H1 (cell line): ENCODE results near the gene GFM1. TPM values are rescaled to one million over a fixed set of nuclear protein-coding genes. Genes with fewer than 3 reads are reported as not detected.

Experiments used
- CTCF ChIA-PET: fragments of 300-600 bp; sonication (Branson Sonifier 250); formaldehyde crosslinking; loops from one replicate; lab custom pipeline; 2021; ENCODE audit not compliant: partially characterized antibody; lab: Charles Lee
- POLR2A ChIA-PET: fragments of 300-600 bp; sonication (Branson Sonifier 250); formaldehyde crosslinking; loops from one replicate; lab custom pipeline; 2021; ENCODE audit warnings: inconsistent platforms; ENCODE audit not compliant: partially characterized antibody; lab: Charles Lee
- DNase-seq, 2 experiments: peaks; one replicate each; pipeline versions ENCODE4 v3.0.0 to v3.0.0-alpha.2; 2010 to 2022; ENCODE audit warnings: low spot score in 2 of 2, low read depth in 1 of 2, mixed read lengths in 1 of 2
- FAIRE-seq: peaks from 2 replicates; lab custom pipeline; 2011; peaks lifted over from hg19 to GRCh38; lab: Jason Lieb, UNC
- H2AFZ ChIP-seq: 2 replicates; pipeline ENCODE4 v1.8.1; 2012; ENCODE audit warnings: low read length, inconsistent platforms
- H2AK5ac ChIP-seq: 2 replicates; pipeline ENCODE4 v1.6.1; 2013; ENCODE audit warnings: low read depth, low read length
- H2BK120ac ChIP-seq: replicated peaks from 2 replicates; pipeline ENCODE3; 2013; ENCODE audit warnings: low read depth, low read length, inconsistent platforms
- H2BK12ac ChIP-seq: 2 replicates; pipeline ENCODE4 v1.6.1; 2013; ENCODE audit warnings: low read depth, low read length
- H2BK15ac ChIP-seq: 2 replicates; pipeline ENCODE4 v1.6.1; 2013; ENCODE audit warnings: low read length
- H2BK20ac ChIP-seq: 2 replicates; pipeline ENCODE4 v1.6.1; 2013; ENCODE audit warnings: low read length
- H2BK5ac ChIP-seq: 2 replicates; pipeline ENCODE4 v1.6.1; 2013; ENCODE audit warnings: low read depth, low read length
- H3K14ac ChIP-seq: 2 replicates; pipeline ENCODE4 v1.6.1; 2013; ENCODE audit warnings: inconsistent platforms; ENCODE audit not compliant: insufficient read length
- H3K18ac ChIP-seq: 2 replicates; pipeline ENCODE4 v1.6.1; 2013; ENCODE audit warnings: low read length; ENCODE audit errors: extremely low read depth
- H3K23ac ChIP-seq: 2 replicates; pipeline ENCODE4 v1.6.1; 2013; ENCODE audit warnings: inconsistent platforms; ENCODE audit not compliant: insufficient read length
- H3K23me2 ChIP-seq: 2 replicates; pipeline ENCODE4 v1.6.1; 2013; ENCODE audit warnings: low read depth, low read length
- H3K27ac ChIP-seq: 2 replicates; pipeline ENCODE4 v1.6.1; 2011; ENCODE audit warnings: low read depth, low read length, inconsistent platforms
- H3K27me3 ChIP-seq, 4 experiments: replicated peaks in 1 of 4; 1 replicate in 1 of 4; 2 replicates in 3 of 4; pipeline versions ENCODE4 v1.6.1 to v1.8.1; 2011 to 2013; ENCODE audit warnings: low read length in 3 of 4, mild to moderate bottlenecking in 3 of 4, inconsistent platforms in 2 of 4, mixed read lengths in 2 of 4, moderate library complexity in 1 of 4; ENCODE audit not compliant: control insufficient read depth in 3 of 4, insufficient read depth in 3 of 4; ENCODE audit errors: extremely low read depth in 1 of 4
- H3K36me3 ChIP-seq, 4 experiments: 2 replicates each; pipeline versions ENCODE4 v1.6.1 to v1.8.1; 2011 to 2013; ENCODE audit warnings: mild to moderate bottlenecking in 4 of 4, low read length in 3 of 4, moderate library complexity in 2 of 4, control low read depth in 1 of 4, inconsistent platforms in 1 of 4; ENCODE audit not compliant: insufficient read depth in 4 of 4, control insufficient read depth in 2 of 4
- H3K4ac ChIP-seq: replicated peaks from 2 replicates; pipeline ENCODE3; 2013; ENCODE audit warnings: low read length, low read depth, mixed read lengths, inconsistent platforms; ENCODE audit not compliant: insufficient read length
- H3K4me1 ChIP-seq, 4 experiments: replicated peaks in 1 of 4; 1 replicate in 1 of 4; 2 replicates in 3 of 4; pipeline versions ENCODE4 v1.6.1 to v1.8.1; 2011 to 2013; ENCODE audit warnings: low read length in 3 of 4, inconsistent platforms in 2 of 4, mixed read lengths in 1 of 4; ENCODE audit not compliant: insufficient read depth in 4 of 4, control insufficient read depth in 3 of 4
- H3K4me2 ChIP-seq, 2 experiments: 2 replicates each; pipeline versions ENCODE4 v1.6.1 to v1.8.1; 2011 to 2013; ENCODE audit warnings: low read depth in 2 of 2, low read length in 2 of 2, control low read depth in 1 of 2, inconsistent platforms in 1 of 2, mild to moderate bottlenecking in 1 of 2; ENCODE audit not compliant: insufficient read depth in 1 of 2
- H3K4me3 ChIP-seq, 4 experiments: fragments of 200-600, 300-600 bp in 1 of 4; sonication (generic), shearing (Covaris generic), sonication (Bioruptor Twin) in 1 of 4; 2 replicates each; pipeline versions ENCODE4 v1.5.1 to v1.8.1; 2011 to 2016; ENCODE audit warnings: low read length in 4 of 4, low read depth in 3 of 4, control low read depth in 2 of 4, inconsistent platforms in 2 of 4, mild to moderate bottlenecking in 2 of 4, mixed read lengths in 1 of 4, moderate library complexity in 1 of 4; ENCODE audit not compliant: insufficient read depth in 2 of 4; ENCODE audit errors: extremely low read depth in 1 of 4
- H3K56ac ChIP-seq: replicated peaks from 2 replicates; pipeline ENCODE3; 2013; ENCODE audit warnings: low read depth, mild to moderate bottlenecking, mixed read lengths, low read length, inconsistent platforms; ENCODE audit not compliant: insufficient read length
- H3K79me1 ChIP-seq: 2 replicates; pipeline ENCODE4 v1.6.1; 2013; ENCODE audit warnings: low read depth, low read length, control low read depth
- H3K79me2 ChIP-seq, 2 experiments: 2 replicates each; pipeline versions ENCODE4 v1.6.1 to v1.8.1; 2012 to 2013; ENCODE audit warnings: low read length in 2 of 2, mild to moderate bottlenecking in 2 of 2, inconsistent platforms in 1 of 2; ENCODE audit not compliant: insufficient read depth in 2 of 2, control insufficient read depth in 1 of 2
- H3K9ac ChIP-seq, 4 experiments: replicated peaks in 1 of 4; 1 replicate in 1 of 4; 2 replicates in 3 of 4; pipeline versions ENCODE4 v1.6.1 to v1.8.1; 2011 to 2013; ENCODE audit warnings: low read depth in 3 of 4, low read length in 3 of 4, control low read depth in 2 of 4, mild to moderate bottlenecking in 2 of 4, moderate library complexity in 2 of 4, inconsistent platforms in 1 of 4; ENCODE audit errors: extremely low read depth in 1 of 4
- H3K9me3 ChIP-seq, 2 experiments: 2 replicates each; pipeline versions ENCODE4 v1.6.1 to v1.8.1; 2012 to 2013; ENCODE audit warnings: mild to moderate bottlenecking in 2 of 2, moderate library complexity in 2 of 2, control low read depth in 1 of 2, inconsistent platforms in 1 of 2, low read depth in 1 of 2, low read length in 1 of 2, mixed read lengths in 1 of 2; ENCODE audit not compliant: insufficient read depth in 2 of 2
- H4K20me1 ChIP-seq, 2 experiments: replicated peaks in 1 of 2; 2 replicates each; pipeline versions ENCODE3 to v1.8.1; 2011 to 2013; ENCODE audit warnings: inconsistent platforms in 2 of 2, low read length in 2 of 2, mild to moderate bottlenecking in 1 of 2; ENCODE audit not compliant: insufficient read depth in 2 of 2, control insufficient read depth in 1 of 2
- H4K5ac ChIP-seq: 2 replicates; pipeline ENCODE4 v1.6.1; 2013; ENCODE audit warnings: low read length, low read depth, mixed read lengths, inconsistent platforms; ENCODE audit not compliant: insufficient read length
- H4K8ac ChIP-seq: 2 replicates; pipeline ENCODE4 v1.8.0; 2013; ENCODE audit warnings: mild to moderate bottlenecking, moderate library complexity, low read length, inconsistent platforms; ENCODE audit not compliant: insufficient read depth; ENCODE audit errors: extremely low read depth
- H4K91ac ChIP-seq: replicated peaks from 2 replicates; pipeline ENCODE3; 2013; ENCODE audit warnings: low read length, mixed read lengths, inconsistent platforms; ENCODE audit not compliant: insufficient read length
- BACH1 ChIP-seq: IDR thresholded peaks from 2 replicates; pipeline ENCODE4 v1.6.1; 2012; ENCODE audit warnings: low read length, improper control_type of control experiment
- CEBPB ChIP-seq: IDR thresholded peaks from 2 replicates; pipeline ENCODE4 v1.6.1; 2012; ENCODE audit warnings: low read depth, low read length
- EP300 ChIP-seq, 2 experiments: IDR thresholded peaks; 1 replicate in 1 of 2; 2 replicates in 1 of 2; pipeline ENCODE4 v1.6.1; 2011 to 2012; ENCODE audit warnings: low read depth in 2 of 2, low read length in 2 of 2, mild to moderate bottlenecking in 2 of 2, borderline replicate concordance in 1 of 2, inconsistent platforms in 1 of 2, moderate library complexity in 1 of 2
- POLR2AphosphoS5 ChIP-seq: IDR thresholded peaks from 2 replicates; pipeline ENCODE4 v1.6.1; 2011; ENCODE audit warnings: low read depth, low read length
- RFX5 ChIP-seq: IDR thresholded peaks from 2 replicates; pipeline ENCODE4 v1.6.1; 2011; ENCODE audit warnings: low read depth, low read length, improper control_type of control experiment, borderline replicate concordance
- RNF2 ChIP-seq: fragments of 200-900, 300-1000 bp; sonication (generic); IDR thresholded peaks from 2 replicates; pipeline ENCODE4 v1.7.1; 2016; ENCODE audit warnings: borderline replicate concordance, low read depth, mild to moderate bottlenecking, antibody characterized with exemption, low read length; ENCODE audit not compliant: poor library complexity, severe bottlenecking; ENCODE audit errors: missing control alignments
- SP2 ChIP-seq: IDR thresholded peaks from 2 replicates; pipeline ENCODE4 v1.6.1; 2012; ENCODE audit warnings: mild to moderate bottlenecking, low read length, inconsistent platforms
- TAF1 ChIP-seq: IDR thresholded peaks from 2 replicates; pipeline ENCODE4 v1.6.1; 2011; ENCODE audit warnings: mild to moderate bottlenecking, low read depth, low read length
- TAF7 ChIP-seq: optimal IDR thresholded peaks from 2 replicates; pipeline ENCODE3; 2011; ENCODE audit warnings: low read depth, mild to moderate bottlenecking, inconsistent platforms, low read length, moderate library complexity, borderline replicate concordance
- TCF12 ChIP-seq: IDR thresholded peaks from 2 replicates; pipeline ENCODE4 v1.6.1; 2011; ENCODE audit warnings: low read depth, mild to moderate bottlenecking, low read length
- ZNF274 ChIP-seq: IDR thresholded peaks from 2 replicates; pipeline ENCODE4 v1.7.0; 2012; ENCODE audit warnings: low read length, borderline replicate concordance; ENCODE audit errors: extremely low read depth
- WGBS, 2 experiments: shearing (Covaris generic) in 1 of 2; methylation state at CpG; one replicate each; pipeline versions ENCODE4 v1.1.6 to v1.1.7; 2013 to 2015; ENCODE audit warnings: low lambda C conversion rate in 2 of 2, mixed read lengths in 2 of 2, inconsistent platforms in 1 of 2, low coverage in 1 of 2, missing lambda C conversion rate in 1 of 2; ENCODE audit not compliant: insufficient replicate concordance in 2 of 2, insufficient coverage in 1 of 2, insufficient read length in 1 of 2; ENCODE audit errors: extremely low coverage in 1 of 2, missing lambda C conversion rate in 1 of 2; 5-methylcytosine and 5-hydroxymethylcytosine counted together
- polyA plus RNA-seq, 7 experiments: library from polyadenylated mRNA; depleted of rRNA in 3 of 7; stranded (reverse) in 5 of 7; unstranded in 2 of 7; fragments of >200 nt in 5 of 7; fragments of 200-250 nt in 2 of 7; gene quantifications; 1 replicate in 5 of 7; 2 replicates in 1 of 7; 4 replicates in 1 of 7; pipeline versions ENCODE4 v1.2.1 to v1.2.3, GENCODE V29; 2011 to 2013; ENCODE audit warnings: missing spikeins in 2 of 7, mixed read lengths in 2 of 7
- total RNA-seq: library from RNA; stranded (reverse); fragmentation: NEBNext Ultra II Directional; extraction: Animal tissue kit (Norgen Biotek cat#: 25700); gene quantifications from 2 replicates; pipeline ENCODE4 v1.2.1, GENCODE V29; 2021

Gene GFM1
- total and polyA plus RNA-seq, 2 of the 8 experiments (the other 6 are each of a cell fraction or from before 2014, with no cell fraction given) = 10.9 to 45.3 TPM

DNA sequence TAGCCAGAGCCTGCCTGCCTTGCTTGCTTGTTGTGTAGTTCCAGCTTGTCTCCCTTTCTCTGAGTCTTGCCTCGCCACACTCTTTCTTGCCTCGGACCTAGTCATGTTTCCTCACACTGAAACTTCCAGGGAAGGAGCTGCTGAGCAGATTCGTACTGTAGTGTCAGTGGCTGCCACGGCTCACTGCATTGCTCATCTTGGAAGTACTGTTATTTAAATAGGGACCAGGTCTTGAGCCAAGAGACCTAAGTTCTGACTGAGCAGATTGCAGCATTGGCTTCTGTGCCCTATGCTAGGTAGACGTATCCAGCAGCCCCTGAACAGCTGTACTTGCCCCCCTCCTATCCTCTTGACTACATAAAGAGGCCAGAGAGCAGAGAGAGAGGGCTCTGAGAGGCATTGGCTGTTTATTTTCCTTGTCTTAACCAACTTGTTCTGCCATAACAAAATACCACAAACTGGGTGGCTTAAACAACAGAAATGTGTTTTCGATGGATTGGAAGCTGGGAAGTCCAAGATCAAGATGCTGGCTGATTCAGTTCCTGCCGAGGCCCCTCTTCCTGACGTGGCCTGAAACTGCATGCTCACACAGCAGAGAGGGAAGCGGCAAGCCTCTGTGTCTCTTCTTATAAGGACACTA is 93.8 kb downstream of the GFM1 start:
- TF ChIP-seq TCF12 (no peak), POLR2AphosphoS5 (no peak), TAF7 (no peak), BACH1 (no peak), RFX5 (no peak), SP2 (no peak), TAF1 (no peak), RNF2 (no peak), EP300 (IDR thresholded peaks at IDR 0.05; ENCODE audit: borderline replicate concordance in 1 of 2, low read depth in 2 of 2, low read length in 2 of 2) (no peak), CEBPB (no peak), ZNF274 (no peak)
- Histone ChIP-seq H3K23ac (no peak overlapping the region), H4K91ac (no peak overlapping the region), H3K36me3 (no peaks in the 10 kb centered on the region), H2AFZ (no peak overlapping the region), H3K18ac (no peak overlapping the region), H4K5ac (no peak overlapping the region), H3K4ac (no peak overlapping the region), H2BK5ac (no peak overlapping the region), H2BK12ac (no peak overlapping the region), H3K4me1 (no peaks in the 10 kb centered on the region), H4K20me1 (no peaks in the 10 kb centered on the region), H3K23me2 (no peaks in the 10 kb centered on the region; the same call in 1 of the 2 replicates), H3K4me2 (no peak overlapping the region), H2BK15ac (no peak overlapping the region), H2BK120ac (no peak overlapping the region), H4K8ac (no peak overlapping the region), H3K4me3 (no peak overlapping the region), H2BK20ac (no peak overlapping the region), H3K9me3 (peaks cover 4 to 5% of the 10 kb centered on the region in 2 experiments; a peak in 1 of 4 replicates), H3K79me1 (no peaks in the 10 kb centered on the region), H3K79me2 (no peaks in the 10 kb centered on the region), H3K27ac (no peak overlapping the region), H2AK5ac (no peak overlapping the region), H3K9ac (no peak overlapping the region), H3K56ac (no peak overlapping the region), H3K14ac (no peak overlapping the region), H3K27me3 (peaks cover 0 to under 1% (median 0%) of the 10 kb centered on the region in 4 experiments; a peak in 1 of 7 replicates)
- DNase-seq = no peak
- CTCF ChIA-PET = interaction anchor here (1.1 to 1.6 kb wide), 3 partner anchors 11 to 54 kb away, joined by 3 to 7 read pairs (median 5); no protein-coding TSS in a partner anchor
- FAIRE-seq = no peak
- 86% methylated on average over 9 of the region's 9 CpGs; no CpG with 5 or more reads in 1 of the 2 experiments for WGBS, 2 experiments
- POLR2A ChIA-PET = no interaction called here
